ENCODE measurements around the gene ABHD12B.

DNA sequence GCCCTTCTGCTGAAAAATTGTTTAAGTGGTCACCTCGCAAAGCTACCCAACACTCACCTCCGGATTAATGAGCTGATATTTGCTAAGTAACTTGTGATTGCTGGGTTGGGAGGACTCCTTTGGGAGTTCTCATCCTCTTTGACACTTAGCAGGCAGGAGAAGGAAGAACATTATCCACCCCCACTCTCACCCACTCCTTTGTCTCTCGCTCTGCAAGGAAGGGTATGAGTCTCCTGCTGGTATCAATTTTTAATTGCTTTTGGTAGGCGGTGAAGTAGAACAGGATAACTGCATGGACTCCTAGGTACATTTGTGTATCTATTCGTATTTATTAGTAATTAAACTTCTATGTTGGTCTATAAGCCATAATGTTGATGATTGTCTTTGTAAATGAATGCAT lies 6.9 kb upstream of the ABHD12B start:
- TF ChIP-seq EZH2 (IDR thresholded peaks at IDR 0.05) (no peak), POLR2AphosphoS5 (IDR thresholded peaks at IDR 0.05; ENCODE audit: borderline replicate concordance, low read depth, low read length) (no peak), FOXP2 (optimal IDR thresholded peaks at IDR 0.05; ENCODE audit: control extremely low read depth, extremely low read length, insufficient read depth) (no peak)

Measured in SK-N-MC (cell line).